OCI-LY1 (cell line): Measurements from ENCODE around the gene CBFA2T3.

ENCODE experiments used
- H2AFZ ChIP-seq: fragments of 200-600 bp; sonication (generic), shearing (Covaris generic); 2 replicates; pipeline ENCODE4 v1.6.0; 2014; ENCODE audit warnings: antibody characterized with exemption, mild to moderate bottlenecking, low read length
- H3F3A ChIP-seq: fragments of 200-600 bp; sonication (generic), shearing (Covaris generic); 2 replicates; pipeline ENCODE4 v1.6.0; 2014; ENCODE audit warnings: mild to moderate bottlenecking, antibody characterized with exemption, low read length, moderate library complexity; ENCODE audit not compliant: insufficient read depth
- H3K27ac ChIP-seq: fragments of 200-600 bp; sonication (generic); 2 replicates; pipeline ENCODE4 v1.5.1; 2014; ENCODE audit warnings: low read length, mixed run types, mild to moderate bottlenecking, low read depth; ENCODE audit not compliant: poor library complexity, severe bottlenecking
- H3K27me3 ChIP-seq: fragments of 200-600 bp; sonication (generic); 2 replicates; pipeline ENCODE4 v1.6.0; 2014; ENCODE audit warnings: antibody characterized with exemption, mild to moderate bottlenecking, low read length, moderate library complexity; ENCODE audit not compliant: insufficient read depth
- H3K36me3 ChIP-seq: fragments of 200-600 bp; sonication (generic); 2 replicates; pipeline ENCODE4 v1.6.1; 2014; ENCODE audit warnings: mild to moderate bottlenecking, antibody characterized with exemption, low read length, moderate library complexity, mixed read lengths; ENCODE audit not compliant: insufficient read depth
- H3K4me1 ChIP-seq: fragments of 200-600 bp; sonication (generic); 2 replicates; pipeline ENCODE4 v1.5.1; 2014; ENCODE audit warnings: mild to moderate bottlenecking, low read length, moderate library complexity; ENCODE audit not compliant: insufficient read depth, severe bottlenecking
- H3K4me2 ChIP-seq: fragments of 200-600 bp; sonication (generic), shearing (Covaris generic); 2 replicates; pipeline ENCODE4 v1.6.1; 2014; ENCODE audit warnings: low read length
- H3K4me3 ChIP-seq: fragments of 200-600 bp; sonication (generic); 2 replicates; pipeline ENCODE4 v1.5.1; 2014; ENCODE audit warnings: low read length, low read depth, mild to moderate bottlenecking, mixed read lengths; ENCODE audit not compliant: poor library complexity, severe bottlenecking
- H3K79me2 ChIP-seq: fragments of 200-600 bp; shearing (Covaris generic); 2 replicates; pipeline ENCODE4 v1.6.1; 2016; ENCODE audit warnings: mixed run types, low read length, mixed read lengths; ENCODE audit not compliant: insufficient read depth
- H3K9ac ChIP-seq: fragments of 200-600 bp; sonication (generic), shearing (Covaris generic); 2 replicates; pipeline ENCODE4 v1.6.1; 2014; ENCODE audit warnings: mild to moderate bottlenecking, low read length, mixed read lengths
- H3K9me2 ChIP-seq: fragments of 200-600 bp; sonication (generic), shearing (Covaris generic); 2 replicates; pipeline ENCODE4 v1.6.1; 2014; ENCODE audit warnings: low read depth, mild to moderate bottlenecking, low read length, mixed read lengths
- H3K9me3 ChIP-seq: fragments of 200-600 bp; shearing (Covaris generic); 2 replicates; pipeline ENCODE4 v1.6.1; 2014; ENCODE audit warnings: low read length, mixed read lengths
- H4K20me1 ChIP-seq: fragments of 200-600 bp; sonication (generic), shearing (Covaris generic); 2 replicates; pipeline ENCODE4 v1.6.0; 2016; ENCODE audit warnings: mild to moderate bottlenecking, low read length; ENCODE audit not compliant: insufficient read depth
- CTCF ChIP-seq: fragments of 200-600 bp; sonication (generic), shearing (Covaris generic); IDR thresholded peaks from 2 replicates; pipeline ENCODE4 v1.5.1; 2017; ENCODE audit warnings: mild to moderate bottlenecking, antibody characterized with exemption, low read length, moderate library complexity, mixed read lengths
- EZH2 ChIP-seq: fragments of 200-600 bp; sonication (generic), shearing (Covaris generic); IDR thresholded peaks from 2 replicates; pipeline ENCODE4 v1.8.0; 2017; ENCODE audit warnings: borderline replicate concordance, mixed run types, mild to moderate bottlenecking, antibody characterized with exemption, low read length, moderate library complexity, mixed read lengths

CBFA2T3 gene

GRCh38 chr16:88923450-88923849 lies 53.6 kb downstream of the CBFA2T3 start:
- Histone ChIP-seq H3K27me3 (no peaks in the 10 kb centered on the region; the same call in 1 of the 2 replicates), H3K4me2 (no peak overlapping the region), H3K9me2 (no peaks in the 10 kb centered on the region), H3F3A (no peaks in the 10 kb centered on the region), H3K36me3 (peaks cover 6% of the 10 kb centered on the region; the same call in 1 of the 2 replicates), H3K9ac (no peak overlapping the region), H4K20me1 (no peaks in the 10 kb centered on the region), H3K27ac (no peak overlapping the region), H2AFZ (no peak overlapping the region), H3K9me3 (no peaks in the 10 kb centered on the region), H3K79me2 (no peaks in the 10 kb centered on the region), H3K4me3 (no peak overlapping the region), H3K4me1 (peaks cover 31% of the 10 kb centered on the region)
- no peak for TF ChIP-seq CTCF
- no peak for TF ChIP-seq EZH2

- H2AFZ ChIP-seq, result no peak overlapping the region
- peaks cover 6% of the 10 kb centered on the region; the same call in 1 of the 2 replicates for H3K36me3 ChIP-seq
- TF ChIP-seq EZH2 (no peak), CTCF (no peak)
- no peak overlapping the region for H3K4me2 ChIP-seq
- H3K4me1 ChIP-seq, result peaks cover 31% of the 10 kb centered on the region
- H3F3A ChIP-seq, result no peaks in the 10 kb centered on the region
- no peaks in the 10 kb centered on the region; the same call in 1 of the 2 replicates for H3K27me3 ChIP-seq
- H4K20me1 ChIP-seq, result no peaks in the 10 kb centered on the region
- H3K9ac ChIP-seq, result no peak overlapping the region
- H3K4me3 ChIP-seq, result no peak overlapping the region
- H3K27ac ChIP-seq, result no peak overlapping the region
- no peaks in the 10 kb centered on the region for H3K9me3 ChIP-seq
- no peaks in the 10 kb centered on the region for H3K9me2 ChIP-seq
- H3K79me2 ChIP-seq, result no peaks in the 10 kb centered on the region
These were observed 54.1 kb downstream of the CBFA2T3 start for GRCh38 chr16:88922826-88923410.

GRCh38 chr16:88922114-88922825 lies 54.7 kb downstream of the CBFA2T3 start:
- no peaks in the 10 kb centered on the region; the same call in 1 of the 2 replicates for H3K27me3 ChIP-seq
- no peaks in the 10 kb centered on the region for H3K9me2 ChIP-seq
- H3K27ac ChIP-seq, result no peak overlapping the region
- no peaks in the 10 kb centered on the region for H3K9me3 ChIP-seq
- H3F3A ChIP-seq, result no peaks in the 10 kb centered on the region
- no peaks in the 10 kb centered on the region for H4K20me1 ChIP-seq
- no peak overlapping the region for H2AFZ ChIP-seq
- H3K4me2 ChIP-seq, result no peak overlapping the region
- peaks cover 6% of the 10 kb centered on the region; the same call in 1 of the 2 replicates for H3K36me3 ChIP-seq
- TF ChIP-seq EZH2 (no peak), CTCF (no peak)
- no peaks in the 10 kb centered on the region for H3K79me2 ChIP-seq
- H3K4me3 ChIP-seq, result no peak overlapping the region
- peaks cover 31% of the 10 kb centered on the region for H3K4me1 ChIP-seq
- H3K9ac ChIP-seq, result no peak overlapping the region
